H1 (cell line): ENCODE data around the gene DYNC1H1. TPM values are rescaled to one million over a fixed set of nuclear protein-coding genes. Genes with fewer than 3 reads are reported as not detected.
A peak's percentile ranks its signal among the peaks of the same experiment; 100 is the strongest.

Experiments
- CTCF ChIA-PET: fragments of 300-600 bp; sonication (Branson Sonifier 250); formaldehyde crosslinking; loops from one replicate; lab custom pipeline; 2021; ENCODE audit not compliant: partially characterized antibody; lab: Charles Lee
- POLR2A ChIA-PET: fragments of 300-600 bp; sonication (Branson Sonifier 250); formaldehyde crosslinking; loops from one replicate; lab custom pipeline; 2021; ENCODE audit warnings: inconsistent platforms; ENCODE audit not compliant: partially characterized antibody; lab: Charles Lee
- DNase-seq, 2 experiments: peaks; one replicate each; pipeline versions ENCODE4 v3.0.0 to v3.0.0-alpha.2; 2010 to 2022; ENCODE audit warnings: low spot score in 2 of 2, low read depth in 1 of 2, mixed read lengths in 1 of 2
- FAIRE-seq: peaks from 2 replicates; lab custom pipeline; 2011; peaks lifted over from hg19 to GRCh38; lab: Jason Lieb, UNC
- H2AFZ ChIP-seq: 2 replicates; pipeline ENCODE4 v1.8.1; 2012; ENCODE audit warnings: low read length, inconsistent platforms
- H2AK5ac ChIP-seq: 2 replicates; pipeline ENCODE4 v1.6.1; 2013; ENCODE audit warnings: low read depth, low read length
- H2BK120ac ChIP-seq: replicated peaks from 2 replicates; pipeline ENCODE3; 2013; ENCODE audit warnings: low read depth, low read length, inconsistent platforms
- H2BK12ac ChIP-seq: 2 replicates; pipeline ENCODE4 v1.6.1; 2013; ENCODE audit warnings: low read depth, low read length
- H2BK15ac ChIP-seq: 2 replicates; pipeline ENCODE4 v1.6.1; 2013; ENCODE audit warnings: low read length
- H2BK20ac ChIP-seq: 2 replicates; pipeline ENCODE4 v1.6.1; 2013; ENCODE audit warnings: low read length
- H2BK5ac ChIP-seq: 2 replicates; pipeline ENCODE4 v1.6.1; 2013; ENCODE audit warnings: low read depth, low read length
- H3K14ac ChIP-seq: 2 replicates; pipeline ENCODE4 v1.6.1; 2013; ENCODE audit warnings: inconsistent platforms; ENCODE audit not compliant: insufficient read length
- H3K18ac ChIP-seq: 2 replicates; pipeline ENCODE4 v1.6.1; 2013; ENCODE audit warnings: low read length; ENCODE audit errors: extremely low read depth
- H3K23ac ChIP-seq: 2 replicates; pipeline ENCODE4 v1.6.1; 2013; ENCODE audit warnings: inconsistent platforms; ENCODE audit not compliant: insufficient read length
- H3K23me2 ChIP-seq: 2 replicates; pipeline ENCODE4 v1.6.1; 2013; ENCODE audit warnings: low read depth, low read length
- H3K27ac ChIP-seq: 2 replicates; pipeline ENCODE4 v1.6.1; 2011; ENCODE audit warnings: low read depth, low read length, inconsistent platforms
- H3K27me3 ChIP-seq, 4 experiments: replicated peaks in 1 of 4; 1 replicate in 1 of 4; 2 replicates in 3 of 4; pipeline versions ENCODE4 v1.6.1 to v1.8.1; 2011 to 2013; ENCODE audit warnings: low read length in 3 of 4, mild to moderate bottlenecking in 3 of 4, inconsistent platforms in 2 of 4, mixed read lengths in 2 of 4, moderate library complexity in 1 of 4; ENCODE audit not compliant: control insufficient read depth in 3 of 4, insufficient read depth in 3 of 4; ENCODE audit errors: extremely low read depth in 1 of 4
- H3K36me3 ChIP-seq, 4 experiments: 2 replicates each; pipeline versions ENCODE4 v1.6.1 to v1.8.1; 2011 to 2013; ENCODE audit warnings: mild to moderate bottlenecking in 4 of 4, low read length in 3 of 4, moderate library complexity in 2 of 4, control low read depth in 1 of 4, inconsistent platforms in 1 of 4; ENCODE audit not compliant: insufficient read depth in 4 of 4, control insufficient read depth in 2 of 4
- H3K4ac ChIP-seq: replicated peaks from 2 replicates; pipeline ENCODE3; 2013; ENCODE audit warnings: low read length, low read depth, mixed read lengths, inconsistent platforms; ENCODE audit not compliant: insufficient read length
- H3K4me1 ChIP-seq, 4 experiments: replicated peaks in 1 of 4; 1 replicate in 1 of 4; 2 replicates in 3 of 4; pipeline versions ENCODE4 v1.6.1 to v1.8.1; 2011 to 2013; ENCODE audit warnings: low read length in 3 of 4, inconsistent platforms in 2 of 4, mixed read lengths in 1 of 4; ENCODE audit not compliant: insufficient read depth in 4 of 4, control insufficient read depth in 3 of 4
- H3K4me2 ChIP-seq, 2 experiments: 2 replicates each; pipeline versions ENCODE4 v1.6.1 to v1.8.1; 2011 to 2013; ENCODE audit warnings: low read depth in 2 of 2, low read length in 2 of 2, control low read depth in 1 of 2, inconsistent platforms in 1 of 2, mild to moderate bottlenecking in 1 of 2; ENCODE audit not compliant: insufficient read depth in 1 of 2
- H3K4me3 ChIP-seq, 4 experiments: fragments of 200-600, 300-600 bp in 1 of 4; sonication (generic), shearing (Covaris generic), sonication (Bioruptor Twin) in 1 of 4; 2 replicates each; pipeline versions ENCODE4 v1.5.1 to v1.8.1; 2011 to 2016; ENCODE audit warnings: low read length in 4 of 4, low read depth in 3 of 4, control low read depth in 2 of 4, inconsistent platforms in 2 of 4, mild to moderate bottlenecking in 2 of 4, mixed read lengths in 1 of 4, moderate library complexity in 1 of 4; ENCODE audit not compliant: insufficient read depth in 2 of 4; ENCODE audit errors: extremely low read depth in 1 of 4
- H3K56ac ChIP-seq: replicated peaks from 2 replicates; pipeline ENCODE3; 2013; ENCODE audit warnings: low read depth, mild to moderate bottlenecking, mixed read lengths, low read length, inconsistent platforms; ENCODE audit not compliant: insufficient read length
- H3K79me1 ChIP-seq: 2 replicates; pipeline ENCODE4 v1.6.1; 2013; ENCODE audit warnings: low read depth, low read length, control low read depth
- H3K79me2 ChIP-seq, 2 experiments: 2 replicates each; pipeline versions ENCODE4 v1.6.1 to v1.8.1; 2012 to 2013; ENCODE audit warnings: low read length in 2 of 2, mild to moderate bottlenecking in 2 of 2, inconsistent platforms in 1 of 2; ENCODE audit not compliant: insufficient read depth in 2 of 2, control insufficient read depth in 1 of 2
- H3K9ac ChIP-seq, 4 experiments: replicated peaks in 1 of 4; 1 replicate in 1 of 4; 2 replicates in 3 of 4; pipeline versions ENCODE4 v1.6.1 to v1.8.1; 2011 to 2013; ENCODE audit warnings: low read depth in 3 of 4, low read length in 3 of 4, control low read depth in 2 of 4, mild to moderate bottlenecking in 2 of 4, moderate library complexity in 2 of 4, inconsistent platforms in 1 of 4; ENCODE audit errors: extremely low read depth in 1 of 4
- H3K9me3 ChIP-seq, 2 experiments: 2 replicates each; pipeline versions ENCODE4 v1.6.1 to v1.8.1; 2012 to 2013; ENCODE audit warnings: mild to moderate bottlenecking in 2 of 2, moderate library complexity in 2 of 2, control low read depth in 1 of 2, inconsistent platforms in 1 of 2, low read depth in 1 of 2, low read length in 1 of 2, mixed read lengths in 1 of 2; ENCODE audit not compliant: insufficient read depth in 2 of 2
- H4K20me1 ChIP-seq, 2 experiments: replicated peaks in 1 of 2; 2 replicates each; pipeline versions ENCODE3 to v1.8.1; 2011 to 2013; ENCODE audit warnings: inconsistent platforms in 2 of 2, low read length in 2 of 2, mild to moderate bottlenecking in 1 of 2; ENCODE audit not compliant: insufficient read depth in 2 of 2, control insufficient read depth in 1 of 2
- H4K5ac ChIP-seq: 2 replicates; pipeline ENCODE4 v1.6.1; 2013; ENCODE audit warnings: low read length, low read depth, mixed read lengths, inconsistent platforms; ENCODE audit not compliant: insufficient read length
- H4K8ac ChIP-seq: 2 replicates; pipeline ENCODE4 v1.8.0; 2013; ENCODE audit warnings: mild to moderate bottlenecking, moderate library complexity, low read length, inconsistent platforms; ENCODE audit not compliant: insufficient read depth; ENCODE audit errors: extremely low read depth
- H4K91ac ChIP-seq: replicated peaks from 2 replicates; pipeline ENCODE3; 2013; ENCODE audit warnings: low read length, mixed read lengths, inconsistent platforms; ENCODE audit not compliant: insufficient read length
- CBX8 ChIP-seq: fragments of 300-800, 300-1000 bp; sonication (generic); IDR thresholded peaks from 2 replicates; pipeline ENCODE4 v1.7.1; 2016; ENCODE audit warnings: low read depth, low read length, borderline replicate concordance
- KDM5A ChIP-seq: fragments of 200-600 bp; IDR thresholded peaks from 2 replicates; pipeline ENCODE4 v1.7.1; 2012; ENCODE audit warnings: mild to moderate bottlenecking, low read length, inconsistent platforms, mixed read lengths
- RAD21 ChIP-seq, 2 experiments: IDR thresholded peaks in 1 of 2; conservative IDR thresholded peaks in 1 of 2; 2 replicates each; pipeline ENCODE4 v1.6.1; 2011; ENCODE audit warnings: low read depth in 2 of 2, low read length in 2 of 2, improper control_type of control experiment in 1 of 2, inconsistent platforms in 1 of 2, mild to moderate bottlenecking in 1 of 2, moderate library complexity in 1 of 2
- SIN3A ChIP-seq, 2 experiments: IDR thresholded peaks in 1 of 2; conservative IDR thresholded peaks in 1 of 2; 2 replicates each; pipeline ENCODE4 v1.6.1; 2011 to 2012; ENCODE audit warnings: low read length in 2 of 2, improper control_type of control experiment in 1 of 2, low read depth in 1 of 2, mild to moderate bottlenecking in 1 of 2
- TAF1 ChIP-seq: IDR thresholded peaks from 2 replicates; pipeline ENCODE4 v1.6.1; 2011; ENCODE audit warnings: mild to moderate bottlenecking, low read depth, low read length
- WGBS, 2 experiments: shearing (Covaris generic) in 1 of 2; methylation state at CpG; one replicate each; pipeline versions ENCODE4 v1.1.6 to v1.1.7; 2013 to 2015; ENCODE audit warnings: low lambda C conversion rate in 2 of 2, mixed read lengths in 2 of 2, inconsistent platforms in 1 of 2, low coverage in 1 of 2, missing lambda C conversion rate in 1 of 2; ENCODE audit not compliant: insufficient replicate concordance in 2 of 2, insufficient coverage in 1 of 2, insufficient read length in 1 of 2; ENCODE audit errors: extremely low coverage in 1 of 2, missing lambda C conversion rate in 1 of 2; 5-methylcytosine and 5-hydroxymethylcytosine counted together
- polyA plus RNA-seq, 7 experiments: library from polyadenylated mRNA; depleted of rRNA in 3 of 7; stranded (reverse) in 5 of 7; unstranded in 2 of 7; fragments of >200 nt in 5 of 7; fragments of 200-250 nt in 2 of 7; gene quantifications; 1 replicate in 5 of 7; 2 replicates in 1 of 7; 4 replicates in 1 of 7; pipeline versions ENCODE4 v1.2.1 to v1.2.3, GENCODE V29; 2011 to 2013; ENCODE audit warnings: missing spikeins in 2 of 7, mixed read lengths in 2 of 7
- total RNA-seq: library from RNA; stranded (reverse); fragmentation: NEBNext Ultra II Directional; extraction: Animal tissue kit (Norgen Biotek cat#: 25700); gene quantifications from 2 replicates; pipeline ENCODE4 v1.2.1, GENCODE V29; 2021
- TF ChIP-seq, protein P1 (sequence below): IDR thresholded peaks from 2 replicates; pipeline ENCODE4 v1.6.1; 2012; ENCODE audit warnings: inconsistent platforms
- TF ChIP-seq, protein P2 (sequence below), 3 experiments: IDR thresholded peaks; 1 replicate in 2 of 3; 2 replicates in 1 of 3; pipeline versions ENCODE4 v1.5.1 to v1.6.1; 2011; ENCODE audit warnings: low read length in 3 of 3, mild to moderate bottlenecking in 3 of 3, inconsistent platforms in 2 of 3, low read depth in 1 of 3, moderate library complexity in 1 of 3; ENCODE audit not compliant: insufficient read depth in 1 of 3; ENCODE audit errors: control extremely low read depth in 1 of 3

Gene DYNC1H1
- total and polyA plus RNA-seq, 2 of the 8 experiments (the other 6 are each of a cell fraction or from before 2014, with no cell fraction given): 238 to 387 TPM

- no peak for DNase-seq
- Histone ChIP-seq H2BK12ac (peak overlapping the region; percentile 55; the same call in 1 of the 2 replicates), H2BK5ac (peak overlapping the region; percentile 0), H3K79me2 (no peaks in the 10 kb centered on the region), H3K79me1 (0 out of 2 replicates have a peak, but pooled peaks cover 3% of the 10 kb centered on the region), H3K4me1 (peaks cover 0 to 11% (median 5%) of the 10 kb centered on the region in 4 experiments; a peak in 5 of 7 replicates), H3K36me3 (peaks cover 0 to 10% (median 5%) of the 10 kb centered on the region in 4 experiments; a peak in 2 of 8 replicates), H3K4ac (no peak overlapping the region), H2AK5ac (no peak overlapping the region; the same call in 1 of the 2 replicates), H2BK120ac (no peak overlapping the region), H3K23ac (no peak overlapping the region), H3K18ac (no peak overlapping the region), H4K8ac (no peak overlapping the region), H3K23me2 (no peaks in the 10 kb centered on the region; the same call in 1 of the 2 replicates), H2BK20ac (no peak overlapping the region), H4K91ac (peak overlapping the region; percentile 90), H3K27ac (no peak overlapping the region), H3K4me2 (no peak overlapping the region), H3K9ac (no peak overlapping the region), H3K4me3 (no peak overlapping the region), H2BK15ac (peak overlapping the region; percentile 14; the same call in 1 of the 2 replicates), H3K56ac (no peak overlapping the region), H3K27me3 (no peaks in the 10 kb centered on the region), H4K5ac (no peak overlapping the region), H3K9me3 (no peaks in the 10 kb centered on the region), H4K20me1 (peaks cover 0 to 6% of the 10 kb centered on the region in 2 experiments), H3K14ac (no peak overlapping the region), H2AFZ (no peak overlapping the region)
- 94% methylated on average over 31 of the region's 31 CpGs; no CpG with 5 or more reads in 1 of the 2 experiments for WGBS, 2 experiments
- CTCF ChIA-PET: interaction anchor here (2.1 kb wide), 1 partner anchor 7 kb away, joined by 8 read pairs; no protein-coding TSS in a partner anchor
- POLR2A ChIA-PET: interaction anchor here (0.8 to 1.7 kb wide), 3 partner anchors 11 to 108 kb away, joined by 3 to 4 read pairs (median 4); no protein-coding TSS in a partner anchor
- no peak for FAIRE-seq
- TF ChIP-seq, protein P1, sequence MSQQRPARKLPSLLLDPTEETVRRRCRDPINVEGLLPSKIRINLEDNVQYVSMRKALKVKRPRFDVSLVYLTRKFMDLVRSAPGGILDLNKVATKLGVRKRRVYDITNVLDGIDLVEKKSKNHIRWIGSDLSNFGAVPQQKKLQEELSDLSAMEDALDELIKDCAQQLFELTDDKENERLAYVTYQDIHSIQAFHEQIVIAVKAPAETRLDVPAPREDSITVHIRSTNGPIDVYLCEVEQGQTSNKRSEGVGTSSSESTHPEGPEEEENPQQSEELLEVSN: no peak
- TF ChIP-seq, protein P2, sequence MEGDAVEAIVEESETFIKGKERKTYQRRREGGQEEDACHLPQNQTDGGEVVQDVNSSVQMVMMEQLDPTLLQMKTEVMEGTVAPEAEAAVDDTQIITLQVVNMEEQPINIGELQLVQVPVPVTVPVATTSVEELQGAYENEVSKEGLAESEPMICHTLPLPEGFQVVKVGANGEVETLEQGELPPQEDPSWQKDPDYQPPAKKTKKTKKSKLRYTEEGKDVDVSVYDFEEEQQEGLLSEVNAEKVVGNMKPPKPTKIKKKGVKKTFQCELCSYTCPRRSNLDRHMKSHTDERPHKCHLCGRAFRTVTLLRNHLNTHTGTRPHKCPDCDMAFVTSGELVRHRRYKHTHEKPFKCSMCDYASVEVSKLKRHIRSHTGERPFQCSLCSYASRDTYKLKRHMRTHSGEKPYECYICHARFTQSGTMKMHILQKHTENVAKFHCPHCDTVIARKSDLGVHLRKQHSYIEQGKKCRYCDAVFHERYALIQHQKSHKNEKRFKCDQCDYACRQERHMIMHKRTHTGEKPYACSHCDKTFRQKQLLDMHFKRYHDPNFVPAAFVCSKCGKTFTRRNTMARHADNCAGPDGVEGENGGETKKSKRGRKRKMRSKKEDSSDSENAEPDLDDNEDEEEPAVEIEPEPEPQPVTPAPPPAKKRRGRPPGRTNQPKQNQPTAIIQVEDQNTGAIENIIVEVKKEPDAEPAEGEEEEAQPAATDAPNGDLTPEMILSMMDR (IDR thresholded peaks at IDR 0.05; ENCODE audit: control extremely low read depth in 1 of 3, insufficient read depth in 1 of 3, low read depth in 1 of 3, low read length in 3 of 3): no peak
- no peak for TF ChIP-seq RAD21 (IDR thresholded peaks at IDR 0.05 in 1 of 2, conservative IDR thresholded peaks at IDR 0.05 in 1 of 2; ENCODE audit: low read depth in 2 of 2, low read length in 2 of 2)
- TF ChIP-seq TAF1: no peak
- no peak for TF ChIP-seq CBX8
- TF ChIP-seq KDM5A: no peak
- no peak for TF ChIP-seq SIN3A (conservative IDR thresholded peaks at IDR 0.05 in 1 of 2, IDR thresholded peaks at IDR 0.05 in 1 of 2; ENCODE audit: low read depth in 1 of 2, low read length in 2 of 2)
Observed at GRCh38 chr14:102056694-102057442, 92.5 kb downstream of the DYNC1H1 start.
